ENCODE data around the gene THBD.

THBD gene

GRCh38 chr20:23050847-23051627, 1.6 kb upstream of the THBD start:
- TF ChIP-seq CREB1 (IDR thresholded peaks at IDR 0.05; ENCODE audit: low read depth) (no peak), CEBPB (IDR thresholded peaks at IDR 0.05) (no peak), RAD21 (IDR thresholded peaks at IDR 0.05; ENCODE audit: low read depth) (no peak), TCF12 (IDR thresholded peaks at IDR 0.05; ENCODE audit: low read depth) (no peak), MAX (IDR thresholded peaks at IDR 0.05) (no peak), EGR1 (IDR thresholded peaks at IDR 0.05) (no peak), ZBTB7A (IDR thresholded peaks at IDR 0.05; ENCODE audit: low read depth) (no peak), FOXM1 (IDR thresholded peaks at IDR 0.05; ENCODE audit: borderline replicate concordance, low read depth) (no peak), EP300 (IDR thresholded peaks at IDR 0.05; ENCODE audit: borderline replicate concordance) (no peak), NFIC (IDR thresholded peaks at IDR 0.05) (no peak), YY1 (IDR thresholded peaks at IDR 0.05; ENCODE audit: low read depth) (no peak), TEAD4 (IDR thresholded peaks at IDR 0.05) (no peak), TAF1 (IDR thresholded peaks at IDR 0.05; ENCODE audit: low read depth) (no peak)
- TF ChIP-seq, protein P1, sequence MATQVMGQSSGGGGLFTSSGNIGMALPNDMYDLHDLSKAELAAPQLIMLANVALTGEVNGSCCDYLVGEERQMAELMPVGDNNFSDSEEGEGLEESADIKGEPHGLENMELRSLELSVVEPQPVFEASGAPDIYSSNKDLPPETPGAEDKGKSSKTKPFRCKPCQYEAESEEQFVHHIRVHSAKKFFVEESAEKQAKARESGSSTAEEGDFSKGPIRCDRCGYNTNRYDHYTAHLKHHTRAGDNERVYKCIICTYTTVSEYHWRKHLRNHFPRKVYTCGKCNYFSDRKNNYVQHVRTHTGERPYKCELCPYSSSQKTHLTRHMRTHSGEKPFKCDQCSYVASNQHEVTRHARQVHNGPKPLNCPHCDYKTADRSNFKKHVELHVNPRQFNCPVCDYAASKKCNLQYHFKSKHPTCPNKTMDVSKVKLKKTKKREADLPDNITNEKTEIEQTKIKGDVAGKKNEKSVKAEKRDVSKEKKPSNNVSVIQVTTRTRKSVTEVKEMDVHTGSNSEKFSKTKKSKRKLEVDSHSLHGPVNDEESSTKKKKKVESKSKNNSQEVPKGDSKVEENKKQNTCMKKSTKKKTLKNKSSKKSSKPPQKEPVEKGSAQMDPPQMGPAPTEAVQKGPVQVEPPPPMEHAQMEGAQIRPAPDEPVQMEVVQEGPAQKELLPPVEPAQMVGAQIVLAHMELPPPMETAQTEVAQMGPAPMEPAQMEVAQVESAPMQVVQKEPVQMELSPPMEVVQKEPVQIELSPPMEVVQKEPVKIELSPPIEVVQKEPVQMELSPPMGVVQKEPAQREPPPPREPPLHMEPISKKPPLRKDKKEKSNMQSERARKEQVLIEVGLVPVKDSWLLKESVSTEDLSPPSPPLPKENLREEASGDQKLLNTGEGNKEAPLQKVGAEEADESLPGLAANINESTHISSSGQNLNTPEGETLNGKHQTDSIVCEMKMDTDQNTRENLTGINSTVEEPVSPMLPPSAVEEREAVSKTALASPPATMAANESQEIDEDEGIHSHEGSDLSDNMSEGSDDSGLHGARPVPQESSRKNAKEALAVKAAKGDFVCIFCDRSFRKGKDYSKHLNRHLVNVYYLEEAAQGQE (IDR thresholded peaks at IDR 0.05; ENCODE audit: low read depth): no peak
- TF ChIP-seq, protein P2, sequence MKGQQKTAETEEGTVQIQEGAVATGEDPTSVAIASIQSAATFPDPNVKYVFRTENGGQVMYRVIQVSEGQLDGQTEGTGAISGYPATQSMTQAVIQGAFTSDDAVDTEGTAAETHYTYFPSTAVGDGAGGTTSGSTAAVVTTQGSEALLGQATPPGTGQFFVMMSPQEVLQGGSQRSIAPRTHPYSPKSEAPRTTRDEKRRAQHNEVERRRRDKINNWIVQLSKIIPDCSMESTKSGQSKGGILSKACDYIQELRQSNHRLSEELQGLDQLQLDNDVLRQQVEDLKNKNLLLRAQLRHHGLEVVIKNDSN (IDR thresholded peaks at IDR 0.05): no peak

- no peak for TF ChIP-seq EP300 (IDR thresholded peaks at IDR 0.05; ENCODE audit: borderline replicate concordance)
- no peak for TF ChIP-seq TCF12 (IDR thresholded peaks at IDR 0.05; ENCODE audit: low read depth)
- no peak for TF ChIP-seq ZBTB7A (IDR thresholded peaks at IDR 0.05; ENCODE audit: low read depth)
- no peak for TF ChIP-seq YY1 (IDR thresholded peaks at IDR 0.05; ENCODE audit: low read depth)
- TF ChIP-seq NFIC (IDR thresholded peaks at IDR 0.05): no peak
- TF ChIP-seq, protein P2 (IDR thresholded peaks at IDR 0.05): no peak
- TF ChIP-seq TAF1 (IDR thresholded peaks at IDR 0.05; ENCODE audit: low read depth): no peak
- TF ChIP-seq CREB1 (IDR thresholded peaks at IDR 0.05; ENCODE audit: low read depth): no peak
- TF ChIP-seq, protein P1 (IDR thresholded peaks at IDR 0.05; ENCODE audit: low read depth): no peak
- TF ChIP-seq RAD21 (IDR thresholded peaks at IDR 0.05; ENCODE audit: low read depth): no peak
- no peak for TF ChIP-seq FOXM1 (IDR thresholded peaks at IDR 0.05; ENCODE audit: borderline replicate concordance, low read depth)
- TF ChIP-seq CEBPB (IDR thresholded peaks at IDR 0.05): no peak
- TF ChIP-seq EGR1 (IDR thresholded peaks at IDR 0.05): no peak
- TF ChIP-seq MAX (IDR thresholded peaks at IDR 0.05): no peak
- TF ChIP-seq TEAD4 (IDR thresholded peaks at IDR 0.05): no peak
Observed at GRCh38 chr20:23050076-23050838, 785 bp upstream of the THBD start.

DNA sequence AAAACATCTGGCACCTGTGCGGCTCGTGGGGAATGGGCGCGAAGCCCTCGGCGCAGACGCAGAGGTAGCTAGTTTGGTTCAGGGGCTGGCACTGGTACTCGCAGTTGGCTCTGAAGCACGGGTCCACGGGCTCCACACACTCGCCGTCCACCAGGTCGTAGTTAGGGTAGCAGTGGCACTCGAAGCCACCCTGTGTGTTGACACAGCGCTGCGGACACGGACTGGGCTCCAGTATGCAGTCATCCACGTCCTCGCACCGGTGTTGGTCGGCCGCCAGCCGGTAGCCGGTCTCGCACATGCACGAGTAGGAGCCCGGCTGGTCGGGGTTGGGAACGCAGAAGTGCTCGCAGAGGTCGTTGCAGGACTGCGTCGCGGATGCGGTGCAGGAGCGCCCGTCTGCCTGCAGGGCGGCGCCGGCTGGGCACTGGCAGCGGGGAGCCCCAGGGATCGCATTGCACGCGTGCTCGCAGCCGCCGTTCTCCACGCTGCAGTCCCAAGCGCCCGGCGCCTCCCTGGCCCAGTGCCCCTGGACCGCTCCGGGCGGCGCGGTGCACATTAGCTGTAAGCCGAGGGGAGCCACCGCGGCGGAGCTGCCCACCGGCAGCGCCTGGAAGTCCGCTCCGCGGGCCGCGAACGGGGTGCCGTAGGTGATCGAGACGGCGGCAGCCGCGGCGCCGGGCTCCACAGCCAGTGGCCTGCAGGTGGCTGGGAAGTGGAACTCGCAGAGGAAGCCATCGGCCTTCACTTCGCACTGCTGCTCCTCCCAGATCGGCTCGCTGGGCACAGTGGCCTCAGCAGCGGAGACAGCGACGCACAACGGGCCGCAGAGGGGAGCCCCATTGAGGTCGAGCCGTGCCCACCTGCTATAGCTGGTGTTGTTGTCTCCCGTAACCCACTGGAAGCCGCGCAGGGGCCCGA, 930 bp downstream of the THBD start:
- no peak for TF ChIP-seq CREB1 (IDR thresholded peaks at IDR 0.05; ENCODE audit: low read depth)
- no peak for TF ChIP-seq EGR1 (IDR thresholded peaks at IDR 0.05)
- no peak for TF ChIP-seq TAF1 (IDR thresholded peaks at IDR 0.05; ENCODE audit: low read depth)
- TF ChIP-seq FOXM1 (IDR thresholded peaks at IDR 0.05; ENCODE audit: borderline replicate concordance, low read depth): no peak
- TF ChIP-seq, protein P1 (IDR thresholded peaks at IDR 0.05; ENCODE audit: low read depth): no peak

Measured in Ishikawa (cell line).